Limb (tissue), 2 donors: ENCODE results near the gene CYGB.
"Not testable (repeated sequence)": the region's sequence is repeated elsewhere in the genome, so short reads cannot be mapped to it uniquely, and the experiment has no call there.

Experiments
- DNase-seq, 2 donors: peaks; one replicate each; pipeline ENCODE4 v3.0.0-alpha.2; 2016; ENCODE audit errors: extremely low spot score in 2 of 2

The CYGB gene

GRCh38 chr17:76524598-76525512 lies 12.7 kb downstream of the CYGB start:
- DNase-seq, result peak in 1 of 2 donors; percentile 36

GRCh38 chr17:76523084-76524037 lies 14.1 kb downstream of the CYGB start:
- DNase-seq, result peak; percentile 42 to 87

- DNase-seq, result not testable (repeated sequence)
These were observed 15.8 kb downstream of the CYGB start for GRCh38 chr17:76521683-76522082.

GRCh38 chr17:76521262-76521661 lies 16.2 kb downstream of the CYGB start:
- no peak for DNase-seq

- peak in 1 of 2 donors; percentile 27 for DNase-seq
These were observed 18.2 kb downstream of the CYGB start for GRCh38 chr17:76519048-76519966.

- DNase-seq, result no peak
These were observed 19.9 kb downstream of the CYGB start for GRCh38 chr17:76517638-76518038.

GRCh38 chr17:76515274-76515949 lies 22.1 kb downstream of the CYGB start:
- no peak for DNase-seq

GRCh38 chr17:76514355-76514754 lies 23.2 kb downstream of the CYGB start:
- not testable (repeated sequence) for DNase-seq

GRCh38 chr17:76513306-76513692 lies 24.2 kb downstream of the CYGB start:
- DNase-seq, result no peak

GRCh38 chr17:76512366-76513305 lies 24.9 kb downstream of the CYGB start:
- DNase-seq, result no peak

- no peak for DNase-seq
These were observed 25.7 kb downstream of the CYGB start for GRCh38 chr17:76511668-76512365.

GRCh38 chr17:76510831-76511244 lies 26.7 kb downstream of the CYGB start:
- DNase-seq, result no peak

GRCh38 chr17:76508472-76509063 lies 28.9 kb downstream of the CYGB start:
- peak in 1 of 2 donors; percentile 27 for DNase-seq

GRCh38 chr17:76506408-76507345 lies 30.8 kb downstream of the CYGB start:
- DNase-seq, result peak; percentile 67 to 93

- no peak for DNase-seq
These were observed 33.4 kb downstream of the CYGB start for GRCh38 chr17:76504117-76504516.

- no peak for DNase-seq
These were observed 34.9 kb downstream of the CYGB start for GRCh38 chr17:76502341-76503211.
